Mammary epithelial cell (primary cell): Measurements from ENCODE around the gene PPP1R1B.

Experiments
- EZH2 ChIP-seq: IDR thresholded peaks from 2 replicates; pipeline ENCODE4 v1.6.1; 2012; ENCODE audit warnings: low read length, inconsistent platforms, borderline replicate concordance
- TF ChIP-seq, protein P1 (sequence below), 2 donors: IDR thresholded peaks in 1 of 2; conservative IDR thresholded peaks in 1 of 2; 2 replicates each; pipeline ENCODE4 v1.5.1; 2011 to 2012; ENCODE audit warnings: inconsistent platforms in 2 of 2, low read length in 2 of 2, mild to moderate bottlenecking in 2 of 2, control low read depth in 1 of 2, low read depth in 1 of 2; ENCODE audit not compliant: insufficient read depth in 1 of 2; ENCODE audit errors: extremely low read depth in 1 of 2

DNA sequence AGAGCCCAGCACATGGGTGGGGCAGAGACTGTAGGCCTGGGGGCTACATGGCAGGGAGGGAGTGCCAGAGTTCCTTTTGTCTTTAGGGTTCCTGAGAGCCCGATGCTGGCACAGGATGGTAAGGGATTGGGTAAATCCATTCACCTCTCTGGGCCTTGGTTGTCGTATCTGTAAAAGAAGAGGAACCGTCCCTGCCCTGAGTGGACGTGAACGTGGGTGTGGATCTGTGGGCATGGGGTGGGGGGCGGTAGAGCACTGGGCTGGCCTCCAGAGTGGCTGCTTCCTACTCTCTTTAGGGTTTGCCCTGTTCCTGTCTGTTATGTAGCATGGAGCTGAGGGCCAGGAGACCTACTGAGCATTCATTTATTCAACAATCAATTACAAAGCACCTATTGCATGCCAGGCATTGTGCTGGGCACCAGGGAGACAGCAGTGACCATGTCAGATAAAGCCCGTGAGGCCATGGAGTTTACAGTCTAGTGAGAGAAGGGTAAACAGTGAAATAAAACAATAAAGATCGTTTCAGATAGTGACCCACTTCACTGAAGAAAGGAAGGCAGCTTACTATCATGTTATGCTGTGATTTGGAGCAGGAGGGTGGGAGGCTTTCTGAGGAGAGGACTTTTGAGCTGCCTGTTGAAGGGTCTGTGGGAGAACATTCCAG lies 25.3 kb downstream of the PPP1R1B start:
- TF ChIP-seq, protein P1, sequence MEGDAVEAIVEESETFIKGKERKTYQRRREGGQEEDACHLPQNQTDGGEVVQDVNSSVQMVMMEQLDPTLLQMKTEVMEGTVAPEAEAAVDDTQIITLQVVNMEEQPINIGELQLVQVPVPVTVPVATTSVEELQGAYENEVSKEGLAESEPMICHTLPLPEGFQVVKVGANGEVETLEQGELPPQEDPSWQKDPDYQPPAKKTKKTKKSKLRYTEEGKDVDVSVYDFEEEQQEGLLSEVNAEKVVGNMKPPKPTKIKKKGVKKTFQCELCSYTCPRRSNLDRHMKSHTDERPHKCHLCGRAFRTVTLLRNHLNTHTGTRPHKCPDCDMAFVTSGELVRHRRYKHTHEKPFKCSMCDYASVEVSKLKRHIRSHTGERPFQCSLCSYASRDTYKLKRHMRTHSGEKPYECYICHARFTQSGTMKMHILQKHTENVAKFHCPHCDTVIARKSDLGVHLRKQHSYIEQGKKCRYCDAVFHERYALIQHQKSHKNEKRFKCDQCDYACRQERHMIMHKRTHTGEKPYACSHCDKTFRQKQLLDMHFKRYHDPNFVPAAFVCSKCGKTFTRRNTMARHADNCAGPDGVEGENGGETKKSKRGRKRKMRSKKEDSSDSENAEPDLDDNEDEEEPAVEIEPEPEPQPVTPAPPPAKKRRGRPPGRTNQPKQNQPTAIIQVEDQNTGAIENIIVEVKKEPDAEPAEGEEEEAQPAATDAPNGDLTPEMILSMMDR (conservative IDR thresholded peaks at IDR 0.05 in 1 of 2, IDR thresholded peaks at IDR 0.05 in 1 of 2; ENCODE audit: extremely low read depth in 1 of 2, insufficient read depth in 1 of 2, low read depth in 1 of 2, low read length in 2 of 2): no peak
- TF ChIP-seq EZH2: no peak
